GM12873 (cell line): ENCODE results near the gene TBC1D9.
A peak's percentile ranks its signal among the peaks of the same experiment; 100 is the strongest.

Experiments used
- CTCF ChIP-seq: IDR thresholded peaks from 2 replicates; pipeline ENCODE4 v1.5.1; 2012; ENCODE audit warnings: low read depth, mild to moderate bottlenecking, moderate library complexity, low read length, control low read depth; ENCODE audit not compliant: insufficient read depth; ENCODE audit errors: missing control alignments

The TBC1D9 gene

DNA sequence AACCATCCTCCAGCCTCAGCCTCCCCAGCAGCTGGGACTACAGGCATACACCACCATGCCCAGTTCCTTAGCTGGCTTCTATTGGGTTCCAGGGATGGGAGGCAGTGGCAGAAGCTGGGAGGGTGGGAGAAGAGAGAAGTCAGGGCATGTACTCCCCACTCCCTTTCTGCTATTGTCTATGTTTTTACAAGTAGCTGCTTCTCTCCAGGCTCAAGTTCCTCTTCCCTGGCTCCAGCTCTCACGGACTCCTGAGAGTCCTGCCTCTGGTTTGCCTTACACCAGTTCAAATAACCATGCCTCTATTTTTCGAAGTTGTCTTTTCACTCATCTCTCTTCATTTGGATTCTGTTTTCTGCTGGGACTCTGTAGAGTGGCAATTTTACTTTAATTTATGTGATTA is 2.9 kb downstream of the TBC1D9 start:
- TF ChIP-seq CTCF = no peak

DNA sequence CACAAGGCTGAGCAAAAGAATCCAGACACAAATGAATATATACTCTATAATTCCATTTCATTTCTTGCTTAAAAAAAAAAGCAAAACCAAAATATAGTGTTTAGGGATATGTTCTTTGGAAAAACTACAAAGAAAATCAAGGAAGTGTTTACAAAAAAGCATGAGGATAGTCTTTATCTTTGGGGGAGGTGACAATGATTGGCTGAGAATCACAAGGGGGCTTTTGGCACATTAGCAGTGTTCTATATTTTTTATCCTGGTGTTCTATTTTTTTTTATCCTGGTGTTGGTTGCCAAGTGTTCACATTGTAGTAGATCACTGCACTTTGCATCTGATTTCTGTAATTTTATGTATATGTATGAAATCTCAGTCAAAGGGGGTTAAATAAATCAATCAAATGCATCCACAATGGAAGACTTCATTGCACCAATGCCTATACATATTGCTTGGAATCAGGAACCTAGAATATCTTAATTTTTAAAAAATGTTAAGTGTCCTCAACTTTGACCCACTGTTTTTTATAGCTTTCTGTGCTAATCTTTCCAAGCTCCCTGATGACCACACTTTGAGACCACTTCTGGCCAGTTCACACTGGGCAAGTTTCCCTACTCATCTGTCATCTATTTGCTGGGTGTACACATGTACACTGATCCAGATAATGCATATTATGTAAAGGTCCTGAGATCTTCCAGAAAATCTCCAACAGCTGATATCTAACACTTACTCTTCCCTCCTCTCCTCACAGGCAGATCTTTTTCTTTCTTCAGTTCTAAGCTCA is 3.7 kb downstream of the TBC1D9 start:
- no peak for TF ChIP-seq CTCF

- TF ChIP-seq CTCF = no peak
These were observed 5.7 kb downstream of the TBC1D9 start for GRCh38 chr4:140750470-140750869.

DNA sequence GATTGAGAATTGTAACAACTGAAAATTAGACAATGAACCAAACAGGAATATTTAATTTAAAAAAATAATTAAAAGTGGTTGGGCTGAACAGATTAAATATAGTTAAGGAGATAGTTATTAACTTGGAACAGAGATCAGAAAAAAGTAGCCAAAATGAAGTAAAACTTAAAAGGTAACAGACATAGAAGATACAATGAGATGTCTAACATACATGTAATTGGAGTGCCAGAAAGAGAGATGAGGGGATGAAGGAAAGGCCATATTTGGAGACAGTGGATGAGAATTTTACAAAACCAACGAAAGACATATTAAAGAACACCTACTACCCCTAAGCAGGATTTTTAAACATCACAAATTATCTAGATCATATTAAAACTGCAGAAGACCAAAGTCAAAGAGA is 8.0 kb downstream of the TBC1D9 start:
- no peak for TF ChIP-seq CTCF

- no peak for TF ChIP-seq CTCF
These were observed 11.8 kb downstream of the TBC1D9 start for GRCh38 chr4:140744421-140744820.

DNA sequence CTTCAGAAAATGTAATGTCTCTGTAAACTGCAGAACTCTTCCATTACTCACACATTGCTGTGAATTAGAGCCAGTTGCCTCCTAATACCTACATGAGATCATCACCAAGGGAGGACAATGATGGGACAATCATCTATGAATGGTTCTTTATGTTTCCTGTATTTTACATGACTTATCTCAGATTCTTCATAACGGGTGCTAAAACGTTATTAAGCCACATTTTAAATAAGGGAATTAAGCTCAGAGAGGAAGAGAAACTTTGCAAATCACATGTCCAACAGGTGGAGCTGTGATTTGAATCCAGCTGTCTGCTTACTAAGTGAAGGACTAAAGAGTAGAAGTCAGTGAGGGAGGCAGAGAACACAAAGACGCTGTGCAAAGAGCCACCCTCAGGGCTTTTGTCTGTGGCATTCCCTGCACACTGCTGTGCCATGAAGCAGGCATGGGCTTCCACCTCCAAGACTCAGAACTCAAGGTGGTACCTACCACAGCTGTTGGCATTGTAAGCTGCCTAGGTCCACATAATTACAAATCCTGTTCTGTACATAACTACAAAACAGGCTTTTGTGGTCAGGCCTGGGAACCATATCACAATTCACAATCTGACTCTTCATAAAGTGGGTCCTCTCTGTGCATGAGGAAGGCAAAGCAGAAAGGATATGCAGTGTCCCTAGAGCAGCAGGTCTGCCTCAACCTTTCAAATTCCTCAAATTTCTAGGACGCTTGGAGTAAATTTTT is 12.8 kb downstream of the TBC1D9 start:
- peak; percentile 58 for TF ChIP-seq CTCF

DNA sequence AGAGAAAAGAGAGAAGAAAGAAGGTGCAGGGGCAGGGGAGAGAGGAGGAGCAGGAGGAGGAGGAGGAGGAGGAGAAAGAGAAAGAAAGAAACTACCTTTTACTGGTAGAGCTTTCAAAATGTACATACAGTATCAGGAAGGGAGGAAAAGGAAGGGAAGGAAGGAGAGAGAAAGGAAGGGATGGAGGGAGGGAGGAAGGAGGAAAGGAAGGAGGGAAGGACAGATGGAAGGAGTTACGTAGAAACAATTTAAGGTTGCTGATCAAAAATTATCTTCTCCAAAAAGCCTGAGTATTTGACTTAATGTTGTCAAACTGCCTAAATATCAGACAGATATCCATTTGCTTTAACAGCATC is 13.4 kb downstream of the TBC1D9 start:
- TF ChIP-seq CTCF = no peak
